GM18498 (cell line): ENCODE results near the gene TMEM38A.

Source experiments
- ATAC-seq: cut with Tn5 transposase; IDR thresholded peaks from one replicate; pipeline ENCODE4 v1.9.1; 2021; ENCODE audit warnings: mild to moderate bottlenecking, moderate library complexity; ENCODE audit not compliant: unreplicated experiment

Gene TMEM38A

DNA sequence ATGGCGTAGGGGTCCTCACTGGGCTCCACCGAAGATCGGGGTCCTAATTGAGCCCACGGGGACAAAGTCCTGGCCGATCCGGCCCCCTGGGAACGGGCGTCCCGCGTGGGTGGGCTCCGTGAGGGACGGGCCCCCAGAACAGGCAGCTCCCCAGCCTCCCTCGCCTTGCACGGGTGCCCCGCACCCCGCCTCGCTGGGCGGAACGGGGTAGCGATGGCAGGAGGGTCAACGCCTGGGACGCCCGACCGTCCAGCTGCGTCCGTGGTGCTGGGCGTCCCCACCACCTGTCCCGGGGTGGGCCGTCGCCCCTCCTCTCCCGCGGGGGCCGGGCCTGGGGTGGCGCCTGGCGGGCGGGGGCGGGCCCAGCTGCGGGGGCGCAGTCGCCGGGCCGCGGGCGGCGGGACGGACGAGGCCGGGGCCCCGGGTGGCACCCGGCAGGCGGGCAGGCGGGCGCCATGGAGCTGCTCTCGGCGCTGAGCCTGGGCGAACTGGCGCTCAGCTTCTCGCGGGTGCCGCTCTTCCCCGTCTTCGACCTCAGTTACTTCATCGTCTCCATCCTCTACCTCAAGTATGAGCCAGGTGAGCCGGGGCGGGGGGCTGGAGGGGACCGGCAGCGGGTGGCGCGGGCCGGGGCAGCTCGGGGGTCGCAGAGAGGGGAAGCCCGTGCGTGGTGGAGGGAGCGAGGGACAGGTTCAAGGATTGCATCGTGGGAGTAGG lies at the start of gene TMEM38A:
Gene TMEM38A (plus strand): TSS at position 377 of the 717 bp plus-strand sequence. CDS start 79 bp downstream, at position 456.
- ATAC-seq: peak; percentile 29

GRCh38 chr19:16612636-16613035 lies 48.3 kb upstream of the TMEM38A start:
- ATAC-seq: no peak

DNA sequence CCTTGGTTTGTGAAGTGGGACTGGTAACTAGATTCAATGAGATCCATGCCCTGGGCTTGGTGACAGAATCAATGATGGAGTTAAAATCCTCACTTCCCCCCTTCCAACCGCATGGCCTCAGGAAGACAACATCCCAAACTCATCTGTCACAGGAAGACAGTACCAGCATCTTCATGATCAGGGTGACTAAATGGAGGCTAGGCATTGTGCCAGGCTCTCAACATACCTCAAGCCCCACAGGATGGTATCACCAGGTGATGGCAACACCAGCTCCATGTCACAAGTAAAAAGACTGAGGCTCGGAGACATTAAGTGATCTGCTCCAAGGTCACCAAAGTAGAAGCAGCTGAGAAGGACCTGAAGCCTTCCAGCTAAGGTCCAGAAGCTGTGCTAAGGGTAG lies 47.1 kb upstream of the TMEM38A start:
- no peak for ATAC-seq

GRCh38 chr19:16614941-16615340 lies 46.0 kb upstream of the TMEM38A start:
- ATAC-seq: no peak

GRCh38 chr19:16615808-16616207 lies 45.1 kb upstream of the TMEM38A start:
- ATAC-seq: no peak

DNA sequence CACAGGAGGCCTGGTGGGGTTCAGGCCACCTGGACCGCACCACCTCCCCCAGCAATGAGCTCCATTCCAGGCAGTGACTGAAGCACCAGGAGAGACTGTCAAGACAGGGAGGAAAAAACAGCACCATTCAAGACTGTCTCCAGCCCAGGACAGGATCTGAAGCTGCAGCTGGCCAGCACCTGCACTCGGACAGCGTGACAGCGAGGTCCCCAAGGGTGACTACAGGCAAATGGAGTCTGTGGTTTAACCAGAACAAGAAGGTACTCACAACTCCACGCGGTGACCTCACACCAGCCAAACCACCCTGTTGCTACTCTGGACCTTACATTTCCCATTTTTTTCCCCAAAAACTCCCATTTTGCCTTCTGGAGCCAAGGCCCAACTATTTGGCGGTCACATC lies 42.7 kb upstream of the TMEM38A start:
- ATAC-seq: no peak

DNA sequence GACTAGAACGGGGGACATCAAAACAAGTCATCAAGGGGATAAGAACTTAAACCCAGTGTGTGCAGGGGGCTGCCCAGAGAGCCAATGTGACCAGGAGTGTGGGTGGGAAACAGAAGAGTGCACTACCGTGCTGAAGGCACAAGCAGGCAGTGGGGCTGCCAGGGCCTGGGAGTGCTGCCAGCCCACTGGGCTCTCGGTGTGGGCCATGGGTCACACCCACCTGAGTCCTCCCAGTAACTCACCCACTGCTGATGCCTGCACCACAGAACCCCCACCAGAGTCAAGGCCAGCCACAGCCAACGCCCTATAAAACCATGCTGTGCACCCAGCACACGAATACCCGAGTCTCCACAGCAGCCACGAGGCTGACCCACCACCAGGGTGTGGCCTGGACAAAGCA lies 41.5 kb upstream of the TMEM38A start:
- ATAC-seq: no peak

DNA sequence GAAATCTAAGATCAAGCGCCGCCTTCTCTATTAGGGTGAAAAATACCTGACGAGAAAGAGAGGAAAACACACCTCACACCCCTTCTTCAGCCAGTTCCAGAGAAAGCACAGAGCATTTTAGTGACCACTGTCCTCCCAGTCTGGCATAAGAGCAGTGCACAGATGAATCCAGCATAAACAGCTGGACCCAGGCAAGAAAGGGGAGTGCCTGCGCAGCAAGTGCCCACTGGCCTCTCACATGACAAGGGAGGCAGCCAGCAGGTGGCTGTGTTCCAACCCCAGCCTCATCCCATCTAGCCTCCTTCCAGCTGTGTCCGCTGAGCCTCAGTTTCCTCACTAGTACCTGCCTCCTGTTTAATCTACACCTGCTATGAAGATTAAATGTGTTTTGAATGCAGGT lies 40.9 kb upstream of the TMEM38A start:
- ATAC-seq: no peak

DNA sequence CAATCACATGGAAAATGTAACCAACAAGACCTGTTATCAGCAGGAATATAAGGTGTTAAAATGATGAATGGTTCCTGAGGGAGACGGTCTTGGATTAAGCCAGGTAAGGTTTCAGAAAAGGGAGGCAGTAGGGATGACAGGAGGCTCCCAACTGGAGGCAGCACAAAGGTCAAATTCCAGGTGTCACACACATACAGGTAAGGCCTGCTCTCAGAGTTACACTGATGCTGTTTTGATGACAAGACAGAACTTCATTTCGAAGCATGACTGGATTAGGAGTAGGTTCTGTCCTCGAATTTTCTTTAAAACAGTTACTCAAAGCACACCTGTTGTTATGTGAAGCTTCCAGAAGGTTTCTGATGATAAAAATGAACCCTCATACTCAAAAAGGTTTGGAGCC lies 40.4 kb upstream of the TMEM38A start:
- no peak for ATAC-seq

DNA sequence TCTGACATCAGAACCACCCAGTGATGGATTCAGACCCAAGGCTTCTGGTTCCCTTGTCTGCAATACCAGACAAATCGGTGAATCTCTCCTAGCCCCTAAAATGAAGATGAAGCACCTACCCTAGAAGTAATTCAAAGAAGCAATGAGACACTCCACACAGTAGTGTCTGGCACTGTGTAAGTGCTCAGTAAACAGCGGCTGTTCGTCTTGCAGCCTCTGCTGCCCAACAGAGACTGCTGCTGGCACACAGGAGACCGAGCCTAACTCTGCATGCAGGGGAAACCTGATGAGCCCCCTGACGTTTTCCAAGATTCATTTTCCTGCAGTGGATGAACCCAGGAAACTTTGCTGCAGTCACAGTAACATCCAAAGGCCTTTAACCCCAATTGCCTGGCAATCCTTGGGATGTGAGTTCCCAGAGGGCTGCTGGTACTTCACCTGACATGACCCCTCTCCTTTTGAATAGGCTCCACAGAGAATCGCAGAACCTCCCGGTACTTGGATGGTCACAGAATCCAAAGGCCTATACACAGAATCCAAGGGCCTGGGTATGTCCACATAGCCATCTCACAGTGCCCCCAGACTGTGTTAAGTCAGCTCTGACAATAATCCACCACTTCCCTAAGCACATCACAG lies 39.7 kb upstream of the TMEM38A start:
- no peak for ATAC-seq

GRCh38 chr19:16623066-16623465 lies 37.9 kb upstream of the TMEM38A start:
- ATAC-seq: no peak

GRCh38 chr19:16623576-16623975 lies 37.4 kb upstream of the TMEM38A start:
- no peak for ATAC-seq

GRCh38 chr19:16624236-16624635 lies 36.7 kb upstream of the TMEM38A start:
- ATAC-seq: no peak

DNA sequence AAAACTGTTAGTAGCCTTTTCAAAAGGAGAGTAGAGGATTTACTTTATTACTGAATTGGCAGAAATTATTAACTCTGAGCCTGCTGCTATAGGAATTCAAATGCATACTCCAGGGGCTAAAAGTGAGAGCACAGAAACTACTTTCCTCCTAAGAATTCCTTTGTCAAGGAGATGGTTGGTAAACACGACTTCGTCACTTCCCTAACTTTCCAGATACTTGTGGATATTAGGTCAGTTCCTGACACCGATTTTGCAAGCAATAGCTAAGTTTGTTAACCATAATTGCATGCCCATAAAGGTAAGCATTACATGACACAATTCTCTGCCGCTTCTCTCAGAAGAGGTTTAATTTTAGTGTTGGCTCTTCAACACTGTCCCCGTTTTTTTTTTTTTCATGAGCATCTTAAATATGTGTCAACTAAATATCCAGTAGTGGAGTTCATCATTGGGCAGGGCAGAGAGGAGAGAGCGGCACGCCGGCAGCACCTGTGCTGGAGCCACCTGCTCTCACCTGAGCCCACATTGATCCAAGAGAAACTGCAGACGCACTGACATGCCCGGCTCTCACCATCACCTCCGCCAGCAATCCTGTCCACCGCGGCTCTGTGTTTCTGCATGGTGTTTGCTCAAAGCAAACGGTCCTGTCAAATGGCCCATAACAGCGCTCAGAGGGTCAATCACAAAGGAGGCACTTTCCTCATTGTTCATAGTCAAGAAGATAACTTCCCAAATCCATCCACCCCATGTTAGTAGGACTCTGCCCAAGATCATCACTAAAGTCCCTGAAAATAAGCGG lies 35.6 kb upstream of the TMEM38A start:
- no peak for ATAC-seq

GRCh38 chr19:16626796-16627192 lies 34.1 kb upstream of the TMEM38A start:
- ATAC-seq: no peak

DNA sequence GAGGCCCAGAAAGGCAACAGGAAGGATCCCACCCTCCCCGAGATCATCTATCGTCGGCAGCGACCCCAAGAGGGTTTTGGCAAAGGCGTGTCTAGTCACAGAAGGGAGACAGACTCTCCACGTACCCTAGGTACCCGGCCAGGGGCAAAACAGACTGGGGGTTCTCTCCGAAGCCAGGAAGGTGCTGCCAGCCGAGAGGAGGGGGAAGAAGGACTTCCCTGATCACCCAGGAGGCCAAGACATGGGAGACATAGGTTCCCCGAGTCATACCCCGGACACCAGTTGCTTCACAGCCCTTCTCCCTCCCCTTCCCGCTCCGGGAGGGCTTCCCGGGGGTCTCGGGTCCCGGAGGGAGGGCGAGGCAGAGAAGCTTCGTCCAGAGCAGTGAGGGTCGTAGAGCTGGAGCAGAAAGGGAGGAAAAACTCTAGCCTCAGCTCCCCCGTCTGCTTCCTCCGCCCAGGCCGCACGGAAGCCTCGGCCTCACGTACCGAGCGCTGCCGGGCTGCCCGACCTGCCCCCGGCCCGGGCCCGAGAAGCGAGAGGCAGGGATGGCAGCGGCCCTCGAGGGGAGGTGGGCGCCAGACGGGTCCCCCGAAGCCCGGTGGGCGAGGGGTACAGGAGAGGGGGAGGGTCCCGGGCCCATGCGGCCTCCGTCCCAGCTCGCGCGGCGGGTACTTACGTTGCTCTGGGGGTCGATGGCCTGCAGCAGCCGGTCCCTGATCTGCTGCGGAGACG lies 33.6 kb upstream of the TMEM38A start:
- ATAC-seq: peak; percentile 2

DNA sequence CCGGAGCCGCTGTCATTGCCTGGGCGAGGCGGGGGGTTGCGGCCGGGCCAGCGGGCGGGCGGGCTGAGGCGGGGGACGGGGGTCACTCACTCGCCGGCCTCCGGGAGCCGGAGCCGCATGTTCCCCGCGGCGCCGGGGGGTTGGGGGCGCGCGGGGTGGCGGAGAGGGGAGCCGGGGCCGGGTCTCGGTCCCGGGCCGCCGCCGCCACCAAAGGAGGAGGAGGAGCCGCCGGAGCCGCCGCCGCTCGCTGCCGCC lies 33.1 kb upstream of the TMEM38A start:
- ATAC-seq: no peak

GRCh38 chr19:16628183-16628983 lies 32.6 kb upstream of the TMEM38A start, which contains the start of gene MED26:
MED26 (minus strand) TSS chr19:16628204; CDS start chr19:16627943, 261 bp downstream.
- peak; percentile 90 for ATAC-seq

DNA sequence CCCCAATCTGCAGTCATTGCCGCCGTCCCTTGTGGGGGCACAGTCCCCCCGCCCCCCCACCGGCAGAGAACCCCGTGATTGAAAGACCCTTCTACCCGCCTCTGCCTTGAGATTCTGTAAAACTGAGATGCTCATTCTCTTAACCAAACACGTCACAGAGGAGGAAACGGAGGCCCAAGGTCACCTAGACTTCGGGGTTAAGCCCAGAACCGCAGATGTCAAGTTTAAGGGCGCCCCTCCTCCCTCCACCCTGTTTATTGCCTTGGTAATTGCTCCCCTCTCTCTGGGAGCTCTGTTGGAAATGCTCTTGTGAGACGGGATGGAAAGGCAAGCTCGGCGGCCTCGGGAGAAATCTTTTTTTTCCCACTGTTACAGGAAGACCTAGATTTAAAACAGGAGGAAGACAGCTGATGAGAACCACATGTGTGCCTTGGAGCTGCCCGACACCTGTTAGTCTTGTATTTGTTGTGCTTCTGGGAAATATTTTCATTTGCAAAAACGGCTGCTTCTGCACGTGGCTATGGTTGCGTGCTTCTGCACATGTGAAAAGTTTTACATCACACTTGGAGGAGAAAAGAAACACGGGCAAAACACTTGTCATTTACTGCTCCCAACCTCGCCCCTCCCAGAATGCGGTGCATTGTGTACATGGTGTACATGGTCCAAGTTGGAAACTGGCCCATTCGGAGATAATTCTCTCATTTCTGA lies 31.8 kb upstream of the TMEM38A start:
- ATAC-seq: no peak

GRCh38 chr19:16631465-16631864 lies 29.5 kb upstream of the TMEM38A start:
- no peak for ATAC-seq
